HG03064 (cell line): ENCODE measurements around the gene TAS2R8.

ENCODE experiments used
- ATAC-seq: cut with Tn5 transposase; IDR thresholded peaks from one replicate; pipeline ENCODE4 v1.9.1; 2021; ENCODE audit warnings: low read depth; ENCODE audit not compliant: unreplicated experiment

The TAS2R8 gene

GRCh38 chr12:10756194-10756593 is 50.9 kb downstream of the TAS2R8 start:
- ATAC-seq: no peak
